ENCODE measurements around the gene STAMBP. TPM values are rescaled to one million over a fixed set of nuclear protein-coding genes. Genes with fewer than 3 reads are reported as not detected.
A peak's percentile ranks its signal among the peaks of the same experiment; 100 is the strongest.
"Not testable (repeated sequence)": the region's sequence is repeated elsewhere in the genome, so short reads cannot be mapped to it uniquely, and the experiment has no call there.

The STAMBP gene
- total RNA-seq (10 to 100 TPM; 71.7 to 71.9 TPM), polyA plus RNA-seq (47.8 TPM)

DNA sequence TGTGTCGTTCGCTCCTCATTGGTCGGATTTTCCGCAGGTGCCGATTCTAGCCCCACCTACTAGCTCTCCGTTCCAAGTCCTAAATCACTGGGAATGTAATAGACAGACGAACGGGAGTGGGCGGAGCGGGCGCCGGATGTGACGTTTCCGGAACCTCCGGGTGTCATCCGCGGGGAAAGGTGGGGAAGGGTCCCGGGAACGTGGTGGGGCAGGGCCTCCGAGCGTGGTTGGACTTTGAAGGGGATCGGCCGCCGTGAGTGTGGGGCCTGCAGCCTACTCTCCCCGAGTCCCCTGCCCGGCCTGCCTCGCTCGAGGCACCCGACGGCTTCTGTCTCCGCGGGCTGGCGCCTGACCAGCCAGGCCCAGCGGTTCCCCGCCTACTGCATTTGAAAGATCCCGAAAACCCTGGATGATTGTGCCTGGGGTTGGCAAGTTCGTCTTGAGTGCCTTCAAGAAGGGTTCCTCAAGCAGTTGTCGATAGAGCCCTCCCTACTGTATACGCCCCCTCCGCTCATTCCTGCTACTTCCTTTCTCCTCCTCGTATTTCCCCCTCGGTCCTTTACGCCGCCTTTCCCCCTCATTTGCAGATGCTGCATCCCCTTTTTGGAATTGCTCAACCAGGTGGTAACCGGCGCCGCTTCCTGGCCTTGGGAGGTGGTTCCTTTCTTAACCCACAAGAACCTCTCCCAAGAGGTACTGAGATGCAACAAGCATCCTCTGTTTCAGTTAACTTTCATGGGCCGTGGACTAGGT, at the start of gene STAMBP:
Gene STAMBP (plus strand): TSS at position 144 of the 753 bp plus-strand sequence. CDS start 1,896 bp downstream, outside the sequence.
- peaks cover 46 to 61% (median 52%) of the 10 kb centered on the region in 3 donors for H3K4me1 Mint-ChIP-seq
- peak within 1 kb of the TSS; percentile 94 to 100 (median 99) for H3K27ac Mint-ChIP-seq
- CTCF ChIA-PET = interaction anchor here (1.0 to 2.5 kb wide), 8 partner anchors 9 to 506 kb away, joined by 3 to 11 read pairs (median 6); partner anchors contain the start of genes BOLA3 and MOB1A
- peak; percentile 86 to 94 (median 90) for DNase-seq
- H3K27me3 ChIP-seq (ENCODE audit: insufficient read depth, low read length, poor library complexity, severe bottlenecking) = no peaks in the 10 kb centered on the region
- H3K9me3 ChIP-seq (ENCODE audit: low read length) = no peaks in the 10 kb centered on the region
- H3K27ac ChIP-seq (ENCODE audit: low read depth, low read length) = peak within 1 kb of the TSS; percentile 93
- no peaks in the 10 kb centered on the region for H3K9me3 Mint-ChIP-seq
- no peaks in the 10 kb centered on the region for H3K27me3 Mint-ChIP-seq
- POLR2A ChIA-PET = interaction anchor here (0.6 to 1.3 kb wide), 6 partner anchors 48 to 629 kb away, joined by 3 to 9 read pairs (median 4); partner anchors contain the start of genes MOB1A, TPRKB and WBP1
- peaks cover 9% of the 10 kb centered on the region for H3K36me3 ChIP-seq (ENCODE audit: insufficient read depth, low read length)
- H3K4me1 ChIP-seq (ENCODE audit: insufficient read depth, low read length) = peaks cover 32% of the 10 kb centered on the region
- peak within 1 kb of the TSS; percentile 92 for H3K4me3 ChIP-seq (ENCODE audit: low read length)
- H3K36me3 Mint-ChIP-seq = peaks cover 7 to 32% (median 8%) of the 10 kb centered on the region in 3 donors
- H3K4me3 Mint-ChIP-seq = peak within 1 kb of the TSS; percentile 82 to 98 (median 96)

DNA sequence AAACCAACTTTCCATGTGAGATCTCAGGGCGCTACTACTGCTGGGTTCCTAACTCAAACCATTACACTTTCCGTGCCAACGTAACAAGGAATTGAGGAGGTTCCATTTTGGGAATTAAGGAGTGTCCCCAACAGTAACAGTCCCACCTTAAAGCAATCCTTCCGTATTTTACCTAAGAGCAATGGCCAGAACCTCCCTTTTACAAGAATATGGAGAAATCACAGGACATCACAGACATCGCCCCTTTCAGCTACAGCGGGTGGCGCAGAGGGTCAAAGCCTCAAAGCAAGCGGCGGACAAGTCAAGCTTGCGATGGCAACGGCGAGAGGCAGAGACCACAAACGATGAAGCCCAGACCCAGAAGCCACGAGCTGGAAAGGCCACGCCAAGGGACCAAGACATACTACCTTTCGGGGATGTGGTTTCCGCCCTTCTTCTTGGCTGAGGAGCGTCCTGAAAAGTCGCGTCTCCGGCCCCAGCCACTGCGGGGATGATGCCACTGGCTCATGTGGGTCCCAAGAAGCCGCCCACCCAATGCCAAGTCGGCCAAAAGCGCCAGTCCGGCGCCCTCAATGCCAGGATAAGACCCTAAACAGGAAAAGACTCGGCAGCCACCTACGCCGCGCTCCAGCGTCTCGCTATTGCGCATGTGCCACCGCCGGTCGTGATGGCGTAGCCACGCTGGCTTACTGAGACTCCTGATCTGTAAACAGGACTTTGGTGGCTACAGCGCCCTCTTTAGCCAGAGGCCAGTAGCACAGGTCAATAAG, 49.1 kb upstream of the STAMBP start, which contains the start of gene DUSP11:
Gene DUSP11 (minus strand): TSS at position 637 of the 770 bp plus-strand sequence. CDS start 129 bp downstream, at position 508.
- peak within 1 kb of the TSS; percentile 98 for H3K27ac ChIP-seq (ENCODE audit: low read depth, low read length)
- no peaks in the 10 kb centered on the region for H3K9me3 ChIP-seq (ENCODE audit: low read length)
- CTCF ChIA-PET = interaction anchor here (0.9 to 1.0 kb wide), 2 partner anchors 43 to 48 kb away, joined by 3 to 4 read pairs; partner anchors contain the start of gene TPRKB
- peak; percentile 93 to 97 (median 95) for DNase-seq
- Mint-ChIP-seq H3K27me3 (peaks cover 0 to 12% of the 10 kb centered on the region in 2 donors), H3K27ac (peak within 1 kb of the TSS; percentile 91 to 99 (median 99)), H3K4me1 (peaks cover 36 to 51% (median 43%) of the 10 kb centered on the region in 3 donors), H3K4me3 (peak within 1 kb of the TSS; percentile 96 to 100 (median 99)), H3K9me3 (no peaks in the 10 kb centered on the region), H3K36me3 (peaks cover 4 to 39% (median 13%) of the 10 kb centered on the region in 3 donors)
- no peaks in the 10 kb centered on the region for H3K27me3 ChIP-seq (ENCODE audit: insufficient read depth, low read length, poor library complexity, severe bottlenecking)
- POLR2A ChIA-PET = interaction anchor here (0.6 to 1.1 kb wide), 2 partner anchors 43 to 46 kb away, joined by 4 read pairs; partner anchors contain the start of gene TPRKB
- H3K4me1 ChIP-seq (ENCODE audit: insufficient read depth, low read length) = peaks cover 14% of the 10 kb centered on the region
- peak within 1 kb of the TSS; percentile 87 for H3K4me3 ChIP-seq (ENCODE audit: low read length)
- H3K36me3 ChIP-seq (ENCODE audit: insufficient read depth, low read length) = peaks cover 10% of the 10 kb centered on the region

DNA sequence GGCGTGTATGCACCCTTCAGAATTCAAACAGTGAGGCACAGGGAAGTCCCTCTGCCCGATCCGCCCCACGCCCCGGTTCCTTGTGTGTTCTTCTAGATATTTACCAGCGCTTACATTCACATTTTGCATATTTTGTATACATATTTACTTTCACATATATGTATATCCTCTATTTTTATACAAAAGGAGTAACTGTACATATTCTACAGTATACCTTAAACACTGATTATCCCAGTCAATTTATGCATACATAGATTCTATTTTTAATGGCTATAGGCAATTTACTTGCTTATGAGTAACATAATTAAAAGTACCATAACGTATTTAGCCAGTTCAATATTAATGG, 48.6 kb upstream of the STAMBP start:
- ChIA-PET CTCF (interaction anchor here (0.9 to 1.0 kb wide), 2 partner anchors 43 to 47 kb away, joined by 3 to 4 read pairs; partner anchors contain the start of gene TPRKB), POLR2A (interaction anchor here (0.7 to 1.1 kb wide), 2 partner anchors 43 to 220 kb away, joined by 4 to 8 read pairs; partner anchors contain the start of gene TPRKB)
- Mint-ChIP-seq H3K4me3 (peak overlapping the region; percentile 96 to 100 (median 99)), H3K9me3 (no peaks in the 10 kb centered on the region), H3K27me3 (peaks cover 0 to 12% of the 10 kb centered on the region in 2 donors), H3K36me3 (peaks cover 4 to 35% (median 9%) of the 10 kb centered on the region in 3 donors), H3K27ac (peak overlapping the region; percentile 91 to 99 (median 99)), H3K4me1 (peaks cover 36 to 46% (median 43%) of the 10 kb centered on the region in 3 donors)
- peaks cover 14% of the 10 kb centered on the region for H3K4me1 ChIP-seq (ENCODE audit: insufficient read depth, low read length)
- H3K36me3 ChIP-seq (ENCODE audit: insufficient read depth, low read length) = peaks cover 6% of the 10 kb centered on the region
- peak overlapping the region; percentile 87 for H3K4me3 ChIP-seq (ENCODE audit: low read length)
- peak overlapping the region; percentile 98 for H3K27ac ChIP-seq (ENCODE audit: low read depth, low read length)
- no peaks in the 10 kb centered on the region for H3K27me3 ChIP-seq (ENCODE audit: insufficient read depth, low read length, poor library complexity, severe bottlenecking)
- no peaks in the 10 kb centered on the region for H3K9me3 ChIP-seq (ENCODE audit: low read length)
- no peak for DNase-seq

DNA sequence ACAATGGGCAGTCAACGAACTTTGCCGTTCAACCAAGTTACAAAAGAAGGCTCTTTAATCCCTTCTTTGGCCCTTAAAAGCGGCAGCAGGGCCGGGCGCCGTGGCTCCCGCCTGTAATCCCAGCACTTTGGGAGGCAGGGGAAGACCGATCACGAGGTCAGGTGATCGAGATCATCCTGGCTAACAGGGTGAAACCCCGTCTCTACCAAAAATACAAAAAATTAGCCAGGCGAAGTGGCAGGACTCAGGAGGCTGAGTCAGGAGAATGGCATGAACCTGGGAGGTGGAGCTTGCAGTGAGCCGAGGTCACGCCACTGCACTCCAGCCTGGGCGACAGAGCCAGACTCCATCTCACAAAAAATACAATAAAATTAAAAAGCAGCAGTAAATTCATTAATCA, 45.4 kb upstream of the STAMBP start:
- POLR2A ChIA-PET; H3K36me3 ChIP-seq (ENCODE audit: insufficient read depth, low read length); H3K27me3 ChIP-seq (ENCODE audit: insufficient read depth, low read length, poor library complexity, severe bottlenecking); CTCF ChIA-PET; DNase-seq; H3K4me3 Mint-ChIP-seq; H3K4me1 ChIP-seq (ENCODE audit: insufficient read depth, low read length); H3K27ac ChIP-seq (ENCODE audit: low read depth, low read length); H3K27ac Mint-ChIP-seq; H3K9me3 Mint-ChIP-seq; H3K9me3 ChIP-seq (ENCODE audit: low read length); H3K4me3 ChIP-seq (ENCODE audit: low read length): not testable (repeated sequence)
- Mint-ChIP-seq H3K4me1 (peaks cover 15 to 20% (median 16%) of the 10 kb centered on the region in 3 donors), H3K27me3 (peaks cover 0 to 12% of the 10 kb centered on the region in 2 donors), H3K36me3 (peaks cover 0 to 11% (median 0%) of the 10 kb centered on the region in 3 donors)

DNA sequence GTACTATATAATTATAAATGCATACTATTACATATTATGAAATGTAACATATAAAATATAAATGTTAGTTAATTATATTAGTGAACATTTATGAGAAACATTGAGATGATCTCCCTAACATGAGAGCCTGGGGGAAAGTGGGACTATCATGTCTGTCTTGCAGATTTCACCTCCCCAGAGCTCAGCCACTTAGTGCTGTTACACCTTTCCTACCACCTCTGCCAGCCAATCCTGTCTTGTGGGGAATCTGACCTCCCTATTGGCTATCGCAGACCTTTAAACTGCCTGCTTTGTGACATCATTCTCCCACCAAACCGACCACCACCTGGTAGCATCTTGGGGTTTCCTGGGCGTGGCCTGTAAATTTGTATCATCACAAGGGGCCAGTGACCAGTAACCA, 44.9 kb upstream of the STAMBP start, which contains the start of gene C2orf78:
Gene C2orf78 (plus strand): TSS at position 301 of the 400 bp plus-strand sequence. CDS start 127 bp downstream, outside the sequence.
- H3K36me3 ChIP-seq (ENCODE audit: insufficient read depth, low read length); H3K27me3 ChIP-seq (ENCODE audit: insufficient read depth, low read length, poor library complexity, severe bottlenecking); POLR2A ChIA-PET; H3K4me3 ChIP-seq (ENCODE audit: low read length); H3K9me3 Mint-ChIP-seq; H3K4me1 ChIP-seq (ENCODE audit: insufficient read depth, low read length); H3K27ac ChIP-seq (ENCODE audit: low read depth, low read length); H3K9me3 ChIP-seq (ENCODE audit: low read length); CTCF ChIA-PET; H3K27ac Mint-ChIP-seq; DNase-seq: not testable (repeated sequence)
- Mint-ChIP-seq H3K4me1 (peaks cover 10 to 16% (median 13%) of the 10 kb centered on the region in 3 donors), H3K36me3 (peaks cover 0 to 10% (median 0%) of the 10 kb centered on the region in 3 donors), H3K27me3 (peaks cover 0 to 12% of the 10 kb centered on the region in 2 donors), H3K4me3 (peak within 1 kb of the TSS in 1 of 7 donors; percentile 51)

DNA sequence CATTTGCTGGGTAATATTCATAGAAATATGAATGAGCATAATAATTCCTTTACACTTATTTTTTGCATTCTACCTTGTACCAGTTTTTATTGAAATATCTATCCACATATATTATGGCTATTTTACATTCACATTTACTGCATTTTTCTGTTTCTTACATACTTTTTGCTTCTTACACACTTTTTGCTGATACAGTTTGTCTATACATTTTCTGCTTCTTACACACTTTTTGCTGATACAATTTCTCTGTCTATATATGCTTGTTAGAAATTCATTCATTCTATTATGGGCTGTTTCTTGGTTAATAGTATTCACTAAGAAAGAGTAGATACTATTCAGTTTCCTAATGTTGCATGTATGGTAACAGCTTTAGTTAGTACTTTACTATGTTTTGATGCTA, 16.9 kb upstream of the STAMBP start:
- CTCF ChIA-PET = interaction anchor here (1.8 kb wide), 1 partner anchor 12 kb away, joined by 4 read pairs; no protein-coding TSS in a partner anchor
- no peaks in the 10 kb centered on the region for H3K27me3 ChIP-seq (ENCODE audit: insufficient read depth, low read length, poor library complexity, severe bottlenecking)
- Mint-ChIP-seq H3K36me3 (no peaks in the 10 kb centered on the region), H3K27me3 (peaks cover 5 to 24% of the 10 kb centered on the region in 2 donors), H3K4me3 (no peak overlapping the region), H3K9me3 (no peaks in the 10 kb centered on the region), H3K4me1 (no peaks in the 10 kb centered on the region), H3K27ac (peak overlapping the region in 1 of 8 donors; percentile 26)
- no peak overlapping the region for H3K4me3 ChIP-seq (ENCODE audit: low read length)
- H3K9me3 ChIP-seq (ENCODE audit: low read length) = no peaks in the 10 kb centered on the region
- H3K36me3 ChIP-seq (ENCODE audit: insufficient read depth, low read length) = no peaks in the 10 kb centered on the region
- DNase-seq = no peak
- POLR2A ChIA-PET = no interaction called here
- H3K27ac ChIP-seq (ENCODE audit: low read depth, low read length) = no peak overlapping the region
- H3K4me1 ChIP-seq (ENCODE audit: insufficient read depth, low read length) = no peaks in the 10 kb centered on the region

DNA sequence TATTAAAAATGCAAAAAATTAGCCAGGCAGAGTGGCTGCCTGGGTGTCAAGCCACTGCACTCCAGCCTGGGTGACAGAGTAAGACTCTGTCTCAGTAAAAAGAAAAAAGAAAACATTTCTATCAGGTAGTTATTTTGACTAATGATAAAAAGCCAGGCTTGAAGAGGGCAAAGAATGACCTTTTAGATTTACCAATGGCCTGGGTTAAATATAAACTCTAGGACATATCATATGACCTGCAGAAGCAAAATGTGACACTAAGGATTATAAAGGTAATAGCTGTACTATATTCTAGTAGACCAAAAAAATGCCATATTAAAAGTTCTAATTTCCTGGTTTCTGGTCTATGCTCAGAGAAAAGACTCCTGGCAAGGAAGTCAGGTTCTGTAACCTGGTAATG, 16.1 kb upstream of the STAMBP start:
- no peak overlapping the region for H3K4me3 Mint-ChIP-seq
- Histone ChIP-seq H3K27me3 (ENCODE audit: insufficient read depth, low read length, poor library complexity, severe bottlenecking) (no peaks in the 10 kb centered on the region), H3K4me1 (ENCODE audit: insufficient read depth, low read length) (no peaks in the 10 kb centered on the region), H3K27ac (ENCODE audit: low read depth, low read length) (no peak overlapping the region), H3K9me3 (ENCODE audit: low read length) (no peaks in the 10 kb centered on the region), H3K4me3 (ENCODE audit: low read length) (no peak overlapping the region), H3K36me3 (ENCODE audit: insufficient read depth, low read length) (no peaks in the 10 kb centered on the region)
- peaks cover 7 to 24% of the 10 kb centered on the region in 2 donors for H3K27me3 Mint-ChIP-seq
- no peaks in the 10 kb centered on the region for H3K36me3 Mint-ChIP-seq
- H3K4me1 Mint-ChIP-seq = no peaks in the 10 kb centered on the region
- POLR2A ChIA-PET = no interaction called here
- CTCF ChIA-PET = interaction anchor here (1.8 kb wide), 1 partner anchor 11 kb away, joined by 4 read pairs; no protein-coding TSS in a partner anchor
- H3K27ac Mint-ChIP-seq = no peak overlapping the region
- H3K9me3 Mint-ChIP-seq = no peaks in the 10 kb centered on the region
- DNase-seq = no peak

All from CD8-positive, alpha-beta memory T cell (primary cell).